ENCODE measurements around the gene CELF5.

CELF5 gene

DNA sequence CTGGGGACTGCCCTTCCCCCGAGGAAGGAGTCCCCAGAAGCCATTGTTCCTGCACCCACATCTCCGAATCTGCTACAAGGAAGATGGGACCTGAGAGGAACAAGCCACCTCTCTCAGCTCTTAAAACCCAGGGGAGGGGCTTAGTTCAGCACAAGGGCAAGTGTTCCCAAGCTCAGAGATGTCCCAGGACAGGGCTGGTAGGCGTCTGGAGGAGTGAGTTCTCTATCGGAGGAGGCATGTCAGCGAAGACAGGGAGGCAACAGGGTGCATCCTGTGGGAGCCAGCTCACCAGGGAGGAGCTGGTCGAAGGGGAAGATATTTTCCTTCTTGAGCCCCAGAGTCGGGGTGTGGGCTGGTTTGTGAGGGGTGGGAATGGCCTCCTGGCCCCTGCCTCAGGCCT, 54.8 kb downstream of the CELF5 start:
- Histone ChIP-seq H3K4me3 (ENCODE audit: low read depth, low read length) (no peak overlapping the region), H3K9me3 (no peaks in the 10 kb centered on the region), H3K4me1 (no peaks in the 10 kb centered on the region; the same call in 1 of the 2 replicates), H3K27me3 (no peaks in the 10 kb centered on the region), H3K36me3 (no peaks in the 10 kb centered on the region)
- TF ChIP-seq, protein P1, sequence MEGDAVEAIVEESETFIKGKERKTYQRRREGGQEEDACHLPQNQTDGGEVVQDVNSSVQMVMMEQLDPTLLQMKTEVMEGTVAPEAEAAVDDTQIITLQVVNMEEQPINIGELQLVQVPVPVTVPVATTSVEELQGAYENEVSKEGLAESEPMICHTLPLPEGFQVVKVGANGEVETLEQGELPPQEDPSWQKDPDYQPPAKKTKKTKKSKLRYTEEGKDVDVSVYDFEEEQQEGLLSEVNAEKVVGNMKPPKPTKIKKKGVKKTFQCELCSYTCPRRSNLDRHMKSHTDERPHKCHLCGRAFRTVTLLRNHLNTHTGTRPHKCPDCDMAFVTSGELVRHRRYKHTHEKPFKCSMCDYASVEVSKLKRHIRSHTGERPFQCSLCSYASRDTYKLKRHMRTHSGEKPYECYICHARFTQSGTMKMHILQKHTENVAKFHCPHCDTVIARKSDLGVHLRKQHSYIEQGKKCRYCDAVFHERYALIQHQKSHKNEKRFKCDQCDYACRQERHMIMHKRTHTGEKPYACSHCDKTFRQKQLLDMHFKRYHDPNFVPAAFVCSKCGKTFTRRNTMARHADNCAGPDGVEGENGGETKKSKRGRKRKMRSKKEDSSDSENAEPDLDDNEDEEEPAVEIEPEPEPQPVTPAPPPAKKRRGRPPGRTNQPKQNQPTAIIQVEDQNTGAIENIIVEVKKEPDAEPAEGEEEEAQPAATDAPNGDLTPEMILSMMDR (IDR thresholded peaks at IDR 0.05; ENCODE audit: low read depth, low read length) = no peak
- no peak for DNase-seq

DNA sequence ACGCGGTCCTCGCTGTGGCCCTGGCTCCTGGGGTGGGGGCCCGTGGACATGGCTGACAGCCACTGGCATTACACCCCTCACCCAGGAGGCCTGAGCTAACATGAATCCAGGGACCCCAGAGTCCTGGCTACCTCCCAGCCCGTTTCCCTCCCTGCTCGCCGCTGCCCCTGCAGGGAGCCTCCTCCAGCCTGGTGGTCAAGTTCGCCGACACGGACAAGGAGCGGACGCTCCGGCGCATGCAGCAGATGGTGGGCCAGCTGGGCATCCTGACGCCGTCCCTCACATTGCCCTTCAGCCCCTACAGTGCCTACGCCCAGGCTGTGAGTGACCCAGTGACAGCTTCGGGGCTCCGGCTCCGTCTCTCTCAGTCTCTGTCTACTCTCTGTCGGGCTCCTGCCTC, 56.6 kb downstream of the CELF5 start:
- DNase-seq = no peak
- no peak overlapping the region for H3K4me3 ChIP-seq (ENCODE audit: low read depth, low read length)
- no peaks in the 10 kb centered on the region for H3K4me1 ChIP-seq
- TF ChIP-seq, protein P1 (IDR thresholded peaks at IDR 0.05; ENCODE audit: low read depth, low read length) = no peak
- no peaks in the 10 kb centered on the region for H3K9me3 ChIP-seq
- H3K27me3 ChIP-seq = no peaks in the 10 kb centered on the region
- no peaks in the 10 kb centered on the region for H3K36me3 ChIP-seq

DNA sequence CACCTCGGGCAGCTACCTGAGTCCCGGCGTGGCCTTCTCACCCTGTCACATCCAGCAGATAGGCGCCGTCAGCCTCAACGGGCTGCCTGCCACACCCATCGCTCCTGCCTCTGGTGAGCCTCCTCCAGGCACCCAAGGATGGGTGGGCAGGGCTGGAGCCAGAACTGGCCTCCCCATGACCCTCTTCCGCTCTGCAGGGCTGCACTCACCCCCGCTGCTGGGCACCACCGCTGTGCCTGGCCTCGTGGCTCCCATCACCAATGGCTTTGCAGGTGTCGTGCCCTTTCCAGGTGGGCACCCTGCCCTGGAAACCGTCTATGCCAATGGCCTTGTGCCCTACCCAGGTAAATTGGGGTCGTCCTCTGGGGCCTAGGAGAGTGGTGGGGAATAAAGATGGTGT, 57.7 kb downstream of the CELF5 start:
- Histone ChIP-seq H3K27me3 (no peaks in the 10 kb centered on the region), H3K9me3 (no peaks in the 10 kb centered on the region), H3K4me3 (ENCODE audit: low read depth, low read length) (no peak overlapping the region), H3K36me3 (no peaks in the 10 kb centered on the region), H3K4me1 (no peaks in the 10 kb centered on the region)
- TF ChIP-seq, protein P1 (IDR thresholded peaks at IDR 0.05; ENCODE audit: low read depth, low read length) = no peak
- DNase-seq = no peak

DNA sequence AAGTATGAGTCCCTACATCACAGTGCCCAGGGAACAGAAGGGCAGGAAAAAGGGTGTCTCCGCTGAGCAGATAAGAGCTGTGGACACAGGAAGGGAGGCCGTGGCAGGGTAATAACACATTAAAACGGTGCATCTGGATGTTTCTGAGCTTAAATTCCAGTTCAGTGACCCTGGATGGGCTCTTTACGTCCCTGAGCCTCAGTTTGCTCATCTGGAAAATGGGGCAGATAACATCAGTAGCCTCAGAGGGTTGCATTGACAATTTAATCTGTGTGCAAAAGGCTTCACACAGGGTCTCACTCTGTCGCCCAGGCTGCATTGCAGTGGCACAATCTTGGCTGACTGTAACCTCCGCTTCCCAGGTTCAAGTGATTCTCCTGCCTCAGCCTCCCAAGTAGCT, 58.1 kb downstream of the CELF5 start:
- H3K4me1 ChIP-seq = no peaks in the 10 kb centered on the region
- no peak overlapping the region for H3K4me3 ChIP-seq (ENCODE audit: low read depth, low read length)
- no peaks in the 10 kb centered on the region for H3K27me3 ChIP-seq
- TF ChIP-seq, protein P1 (IDR thresholded peaks at IDR 0.05; ENCODE audit: low read depth, low read length) = no peak
- H3K9me3 ChIP-seq = no peaks in the 10 kb centered on the region
- no peaks in the 10 kb centered on the region for H3K36me3 ChIP-seq
- no peak for DNase-seq

DNA sequence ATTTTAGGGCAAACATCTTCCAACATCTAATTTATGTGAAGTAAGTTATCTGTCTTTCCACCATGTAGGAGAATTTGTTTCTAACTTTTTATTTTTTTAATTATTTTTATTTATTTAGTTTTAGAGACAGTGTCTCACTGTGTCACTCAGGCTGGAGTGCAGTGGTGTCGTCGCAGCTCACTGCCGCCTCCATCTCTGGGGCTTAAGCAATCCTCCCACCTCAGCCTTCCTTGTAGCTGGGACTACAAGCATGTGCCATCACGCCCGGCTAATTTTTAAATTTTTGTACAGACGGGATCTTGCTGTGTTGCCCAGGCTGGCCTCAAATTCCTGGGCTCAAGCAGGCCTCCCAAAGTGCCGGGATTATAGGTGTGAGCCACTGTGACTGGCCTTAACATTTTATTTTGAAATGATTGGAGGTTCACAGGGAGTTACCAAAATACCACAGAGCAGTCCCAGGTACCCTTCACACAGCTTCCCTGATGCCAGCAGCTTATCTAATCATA, 58.8 kb downstream of the CELF5 start:
- Histone ChIP-seq H3K27me3 (no peaks in the 10 kb centered on the region), H3K4me3 (ENCODE audit: low read depth, low read length) (no peak overlapping the region), H3K4me1 (no peaks in the 10 kb centered on the region), H3K9me3 (no peaks in the 10 kb centered on the region), H3K36me3 (no peaks in the 10 kb centered on the region)
- TF ChIP-seq, protein P1 (IDR thresholded peaks at IDR 0.05; ENCODE audit: low read depth, low read length) = no peak
- no peak for DNase-seq

DNA sequence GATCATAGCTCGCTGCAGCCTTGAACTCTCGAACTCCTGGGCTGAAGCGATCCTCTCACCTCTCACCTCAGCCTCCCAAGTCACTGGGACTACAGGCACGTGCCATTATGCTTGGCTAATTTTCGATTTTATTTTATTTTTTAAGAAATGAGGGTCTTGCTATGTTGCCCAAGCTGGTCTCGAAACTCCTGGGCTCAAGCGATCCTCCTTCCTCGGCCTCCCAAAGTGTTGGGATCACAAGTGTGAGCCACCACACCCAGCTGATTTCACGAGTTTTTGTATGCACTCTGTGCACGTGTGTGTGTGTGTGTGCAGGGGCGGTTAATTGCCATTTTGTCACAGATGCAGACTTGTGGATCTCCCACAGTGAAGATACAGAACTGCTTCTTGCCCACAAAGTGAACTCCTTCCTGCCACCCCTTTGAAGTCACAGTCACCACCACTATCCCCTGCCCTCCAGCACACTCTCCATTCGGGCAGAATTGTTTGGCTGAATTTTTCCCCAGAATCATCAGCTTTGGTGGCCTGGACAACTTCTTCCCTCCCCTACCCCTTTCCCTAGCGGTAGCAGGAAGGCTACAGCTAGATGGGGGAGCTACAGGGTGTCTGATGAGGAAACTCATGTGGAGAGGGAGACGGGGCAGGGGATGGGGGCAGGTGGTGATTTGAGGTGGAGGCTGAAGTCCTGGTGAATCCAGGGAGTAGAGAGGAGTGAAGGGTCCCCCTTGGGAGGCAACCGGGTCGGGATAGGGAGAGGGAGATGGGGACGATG, 59.6 kb downstream of the CELF5 start:
- Histone ChIP-seq H3K9me3 (no peaks in the 10 kb centered on the region), H3K27me3 (peaks cover 3% of the 10 kb centered on the region; the same call in 1 of the 2 replicates), H3K4me1 (no peaks in the 10 kb centered on the region), H3K36me3 (no peaks in the 10 kb centered on the region), H3K4me3 (ENCODE audit: low read depth, low read length) (no peak overlapping the region)
- TF ChIP-seq, protein P1 (IDR thresholded peaks at IDR 0.05; ENCODE audit: low read depth, low read length) = no peak
- DNase-seq = no peak

All from BE2C (cell line).